HepG2 (cell line): ENCODE measurements around the gene IRF7. TPM values are rescaled to one million over a fixed set of nuclear protein-coding genes. Genes with fewer than 3 reads are reported as not detected.

Experiments used
- CREM ChIP-seq, 2 experiments: sonication (generic) in 1 of 2; formaldehyde crosslinking in 1 of 2; IDR thresholded peaks; 2 replicates each; pipeline versions ENCODE4 v1.4.0 to v1.6.1; 2016 to 2020; ENCODE audit warnings: antibody characterized with exemption in 1 of 2, mild to moderate bottlenecking in 1 of 2, missing genetic modification reagents in 1 of 2
- FOXK1 ChIP-seq: sonication (generic); formaldehyde crosslinking; IDR thresholded peaks from 2 replicates; pipeline ENCODE4 v1.4.0; 2020; ENCODE audit warnings: low read depth, missing genetic modification reagents, borderline replicate concordance
- HBP1 ChIP-seq: IDR thresholded peaks from 2 replicates; pipeline ENCODE4 v1.6.1; 2016; ENCODE audit warnings: low read depth, control low read depth
- KAT7 ChIP-seq: IDR thresholded peaks from 2 replicates; pipeline ENCODE4 v1.6.1; 2018; ENCODE audit warnings: borderline replicate concordance, missing compliant biosample characterization
- KDM4B ChIP-seq: sonication (generic); formaldehyde crosslinking; IDR thresholded peaks from 2 replicates; pipeline ENCODE4 v1.4.0; 2020; ENCODE audit warnings: missing genetic modification reagents
- MAFF ChIP-seq: IDR thresholded peaks from 2 replicates; pipeline ENCODE4 v1.6.1; 2011; ENCODE audit warnings: low read depth, low read length, improper control_type of control experiment
- MBNL3 ChIP-seq: fragments of 250-450 bp; sonication (Bioruptor Pico); conservative IDR thresholded peaks from 2 replicates; pipeline ENCODE4 v1.8.0; 2022; ENCODE audit warnings: mild to moderate bottlenecking, inconsistent platforms
- NCOA5 ChIP-seq: sonication (generic); formaldehyde crosslinking; IDR thresholded peaks from 2 replicates; pipeline ENCODE4 v1.4.0; 2020; ENCODE audit warnings: missing genetic modification reagents
- RBM22 ChIP-seq: fragments of 200-400 bp; formaldehyde crosslinking; optimal IDR thresholded peaks from 2 replicates; pipeline ENCODE3; 2017; ENCODE audit warnings: mild to moderate bottlenecking, low read length, moderate library complexity
- RXRB ChIP-seq: IDR thresholded peaks from 2 replicates; pipeline ENCODE4 v1.6.1; 2016; ENCODE audit warnings: borderline replicate concordance, missing genetic modification reagents, missing compliant biosample characterization
- TARDBP ChIP-seq: sonication (generic); formaldehyde crosslinking; IDR thresholded peaks from 2 replicates; pipeline ENCODE4 v1.8.0; 2022; ENCODE audit warnings: mild to moderate bottlenecking, missing genetic modification reagents
- THYN1 ChIP-seq: sonication (generic); formaldehyde crosslinking; IDR thresholded peaks from 2 replicates; pipeline ENCODE4 v1.8.1; 2023; ENCODE audit warnings: low read depth, mild to moderate bottlenecking, moderate library complexity, missing genetic modification reagents, borderline replicate concordance
- TRAFD1 ChIP-seq: sonication (generic); formaldehyde crosslinking; IDR thresholded peaks from 2 replicates; pipeline ENCODE4 v1.5.1; 2020; ENCODE audit warnings: missing genetic modification reagents, mild to moderate bottlenecking, borderline replicate concordance
- ZMYM4 ChIP-seq: sonication (generic); formaldehyde crosslinking; IDR thresholded peaks from 2 replicates; pipeline ENCODE4 v1.8.1; 2023; ENCODE audit warnings: mild to moderate bottlenecking, missing genetic modification reagents
- ZNF24 ChIP-seq: fragments of 450-650 bp; IDR thresholded peaks from 2 replicates; pipeline ENCODE4 v1.6.1; 2017; ENCODE audit warnings: antibody characterized with exemption, mild to moderate bottlenecking
- ZNF263 ChIP-seq: sonication (generic); formaldehyde crosslinking; IDR thresholded peaks from 2 replicates; pipeline ENCODE4 v1.4.0; 2020; ENCODE audit warnings: missing genetic modification reagents
- ZNF317 ChIP-seq: sonication (generic); formaldehyde crosslinking; IDR thresholded peaks from 2 replicates; pipeline ENCODE4 v1.5.0; 2020; ENCODE audit warnings: mild to moderate bottlenecking, missing genetic modification reagents
- ZNF510 ChIP-seq: sonication (generic); formaldehyde crosslinking; IDR thresholded peaks from 2 replicates; pipeline ENCODE4 v1.4.0; 2020; ENCODE audit warnings: low read depth, mild to moderate bottlenecking, missing genetic modification reagents
- ZNF589 ChIP-seq: sonication (generic); formaldehyde crosslinking; conservative IDR thresholded peaks from 2 replicates; pipeline ENCODE4 v1.8.0; 2022; ENCODE audit warnings: mild to moderate bottlenecking, moderate library complexity, missing genetic modification reagents
- ZNF782 ChIP-seq: sonication (generic); formaldehyde crosslinking; IDR thresholded peaks from 2 replicates; pipeline ENCODE4 v1.4.0; 2020; ENCODE audit warnings: missing genetic modification reagents, mild to moderate bottlenecking, borderline replicate concordance
- ZSCAN20 ChIP-seq: sonication (generic); formaldehyde crosslinking; IDR thresholded peaks from 2 replicates; pipeline ENCODE4 v1.4.0; 2020; ENCODE audit warnings: missing genetic modification reagents, mild to moderate bottlenecking, borderline replicate concordance
- polyA plus RNA-seq, 8 experiments: library from polyadenylated mRNA; depleted of rRNA in 3 of 8; stranded (reverse) in 7 of 8; unstranded in 1 of 8; fragments of >200 nt; fragmentation: Illumina TruSeq in 4 of 8; extraction: Trizol in 4 of 8; gene quantifications; 2 replicates each; pipeline versions ENCODE4 v1.2.1 to v1.2.3, GENCODE V29; 2011 to 2016; ENCODE audit warnings: low read depth in 4 of 8, missing spikeins in 1 of 8, mixed read lengths in 1 of 8; ENCODE audit not compliant: insufficient read depth in 1 of 8
- total RNA-seq, 5 experiments: library from RNA; depleted of rRNA; stranded (reverse); fragments of >200 nt; fragmentation: Illumina TruSeq; extraction: Trizol; gene quantifications; 2 replicates each; pipeline ENCODE4 v1.2.3, GENCODE V29; 2016; ENCODE audit warnings: low read depth in 1 of 5
- TF ChIP-seq, protein P1 (sequence below): sonication (generic); formaldehyde crosslinking; IDR thresholded peaks from 2 replicates; pipeline ENCODE4 v1.4.0; 2020; ENCODE audit warnings: mild to moderate bottlenecking, missing genetic modification reagents, borderline replicate concordance
- TF ChIP-seq, protein P2 (sequence below): sonication (generic); formaldehyde crosslinking; IDR thresholded peaks from 2 replicates; pipeline ENCODE4 v1.5.0; 2020; ENCODE audit warnings: missing genetic modification reagents

Gene IRF7
- total and polyA plus RNA-seq, 2 of the 13 experiments (the other 11 are each of a cell fraction or from before 2014, with no cell fraction given) = not detected

DNA sequence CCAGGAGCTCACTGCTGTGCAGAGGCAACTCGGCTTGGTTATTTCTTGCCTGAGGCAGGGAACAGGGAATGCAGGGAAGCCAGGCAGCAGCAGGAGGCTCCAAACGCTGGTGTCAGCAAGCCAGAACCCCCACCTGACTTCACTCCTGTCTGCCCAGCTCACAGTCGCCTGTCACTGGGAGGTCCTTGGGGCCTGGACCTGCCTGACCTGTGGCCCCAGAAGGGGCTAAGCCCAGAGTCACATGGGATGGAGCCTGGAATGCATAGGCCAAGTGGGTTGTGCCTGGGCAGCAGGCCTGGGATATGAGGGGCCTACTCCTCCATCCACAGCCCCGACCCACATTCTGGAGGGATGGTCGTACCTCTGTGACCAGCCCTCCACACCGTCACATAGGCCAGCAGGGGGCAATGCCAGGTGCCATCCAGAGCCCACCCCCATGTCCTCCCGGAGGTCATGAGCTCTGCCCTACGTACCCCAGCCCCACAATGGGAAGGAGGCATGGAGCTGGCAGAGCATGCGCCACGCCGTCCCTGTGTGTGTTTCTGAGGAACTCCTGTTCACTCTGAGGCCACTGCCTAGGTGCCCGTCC, 49.7 kb downstream of the IRF7 start (continued):
- TF ChIP-seq, protein P1, sequence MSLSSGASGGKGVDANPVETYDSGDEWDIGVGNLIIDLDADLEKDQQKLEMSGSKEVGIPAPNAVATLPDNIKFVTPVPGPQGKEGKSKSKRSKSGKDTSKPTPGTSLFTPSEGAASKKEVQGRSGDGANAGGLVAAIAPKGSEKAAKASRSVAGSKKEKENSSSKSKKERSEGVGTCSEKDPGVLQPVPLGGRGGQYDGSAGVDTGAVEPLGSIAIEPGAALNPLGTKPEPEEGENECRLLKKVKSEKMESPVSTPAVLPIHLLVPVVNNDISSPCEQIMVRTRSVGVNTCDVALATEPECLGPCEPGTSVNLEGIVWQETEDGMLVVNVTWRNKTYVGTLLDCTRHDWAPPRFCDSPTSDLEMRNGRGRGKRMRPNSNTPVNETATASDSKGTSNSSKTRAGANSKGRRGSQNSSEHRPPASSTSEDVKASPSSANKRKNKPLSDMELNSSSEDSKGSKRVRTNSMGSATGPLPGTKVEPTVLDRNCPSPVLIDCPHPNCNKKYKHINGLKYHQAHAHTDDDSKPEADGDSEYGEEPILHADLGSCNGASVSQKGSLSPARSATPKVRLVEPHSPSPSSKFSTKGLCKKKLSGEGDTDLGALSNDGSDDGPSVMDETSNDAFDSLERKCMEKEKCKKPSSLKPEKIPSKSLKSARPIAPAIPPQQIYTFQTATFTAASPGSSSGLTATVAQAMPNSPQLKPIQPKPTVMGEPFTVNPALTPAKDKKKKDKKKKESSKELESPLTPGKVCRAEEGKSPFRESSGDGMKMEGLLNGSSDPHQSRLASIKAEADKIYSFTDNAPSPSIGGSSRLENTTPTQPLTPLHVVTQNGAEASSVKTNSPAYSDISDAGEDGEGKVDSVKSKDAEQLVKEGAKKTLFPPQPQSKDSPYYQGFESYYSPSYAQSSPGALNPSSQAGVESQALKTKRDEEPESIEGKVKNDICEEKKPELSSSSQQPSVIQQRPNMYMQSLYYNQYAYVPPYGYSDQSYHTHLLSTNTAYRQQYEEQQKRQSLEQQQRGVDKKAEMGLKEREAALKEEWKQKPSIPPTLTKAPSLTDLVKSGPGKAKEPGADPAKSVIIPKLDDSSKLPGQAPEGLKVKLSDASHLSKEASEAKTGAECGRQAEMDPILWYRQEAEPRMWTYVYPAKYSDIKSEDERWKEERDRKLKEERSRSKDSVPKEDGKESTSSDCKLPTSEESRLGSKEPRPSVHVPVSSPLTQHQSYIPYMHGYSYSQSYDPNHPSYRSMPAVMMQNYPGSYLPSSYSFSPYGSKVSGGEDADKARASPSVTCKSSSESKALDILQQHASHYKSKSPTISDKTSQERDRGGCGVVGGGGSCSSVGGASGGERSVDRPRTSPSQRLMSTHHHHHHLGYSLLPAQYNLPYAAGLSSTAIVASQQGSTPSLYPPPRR = no peak
- peak; percentile 88 for TF ChIP-seq ZNF317 (CRISPR knock-in tag)
- no peak for TF ChIP-seq ZNF782 (CRISPR knock-in tag)
- no peak for TF ChIP-seq RXRB (CRISPR knock-in tag)
- peak; percentile 26; the same call in 1 of the 2 replicates for TF ChIP-seq ZMYM4 (CRISPR knock-in tag)
- TF ChIP-seq, protein P2, sequence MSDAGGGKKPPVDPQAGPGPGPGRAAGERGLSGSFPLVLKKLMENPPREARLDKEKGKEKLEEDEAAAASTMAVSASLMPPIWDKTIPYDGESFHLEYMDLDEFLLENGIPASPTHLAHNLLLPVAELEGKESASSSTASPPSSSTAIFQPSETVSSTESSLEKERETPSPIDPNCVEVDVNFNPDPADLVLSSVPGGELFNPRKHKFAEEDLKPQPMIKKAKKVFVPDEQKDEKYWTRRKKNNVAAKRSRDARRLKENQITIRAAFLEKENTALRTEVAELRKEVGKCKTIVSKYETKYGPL = no peak
- TF ChIP-seq RBM22 = no peak
- no peak for TF ChIP-seq NCOA5 (CRISPR knock-in tag)
- TF ChIP-seq MAFF = no peak
- no peak for TF ChIP-seq ZSCAN20
- no peak for TF ChIP-seq THYN1 (CRISPR knock-in tag)
- TF ChIP-seq KAT7 (CRISPR knock-in tag) = no peak
- TF ChIP-seq TARDBP (CRISPR knock-in tag) = no peak
- no peak for TF ChIP-seq CREM (IDR thresholded peaks at IDR 0.05)
- TF ChIP-seq CREM (CRISPR knock-in tag; IDR thresholded peaks at IDR 0.05) = no peak
- no peak for TF ChIP-seq ZNF589 (CRISPR knock-in tag)
- TF ChIP-seq HBP1 (CRISPR knock-in tag) = no peak
- TF ChIP-seq MBNL3 (CRISPR knock-in tag) = no peak
- no peak for TF ChIP-seq ZNF510
- TF ChIP-seq ZNF263 = no peak
- TF ChIP-seq FOXK1 (CRISPR knock-in tag) = no peak
- no peak for TF ChIP-seq ZNF24
- TF ChIP-seq KDM4B (CRISPR knock-in tag) = no peak
- TF ChIP-seq TRAFD1 (CRISPR knock-in tag) = no peak
